ENCODE measurements around the gene TPO. TPM values are rescaled to one million over a fixed set of nuclear protein-coding genes. Genes with fewer than 3 reads are reported as not detected.
"Not testable (repeated sequence)": the region's sequence is repeated elsewhere in the genome, so short reads cannot be mapped to it uniquely, and the experiment has no call there.

TPO gene
- not detected for polyA plus RNA-seq (2013, experiment 1 of 2; ENCODE audit: insufficient read length)
- not detected for polyA plus RNA-seq (2013, experiment 2 of 2; ENCODE audit: insufficient read length)

DNA sequence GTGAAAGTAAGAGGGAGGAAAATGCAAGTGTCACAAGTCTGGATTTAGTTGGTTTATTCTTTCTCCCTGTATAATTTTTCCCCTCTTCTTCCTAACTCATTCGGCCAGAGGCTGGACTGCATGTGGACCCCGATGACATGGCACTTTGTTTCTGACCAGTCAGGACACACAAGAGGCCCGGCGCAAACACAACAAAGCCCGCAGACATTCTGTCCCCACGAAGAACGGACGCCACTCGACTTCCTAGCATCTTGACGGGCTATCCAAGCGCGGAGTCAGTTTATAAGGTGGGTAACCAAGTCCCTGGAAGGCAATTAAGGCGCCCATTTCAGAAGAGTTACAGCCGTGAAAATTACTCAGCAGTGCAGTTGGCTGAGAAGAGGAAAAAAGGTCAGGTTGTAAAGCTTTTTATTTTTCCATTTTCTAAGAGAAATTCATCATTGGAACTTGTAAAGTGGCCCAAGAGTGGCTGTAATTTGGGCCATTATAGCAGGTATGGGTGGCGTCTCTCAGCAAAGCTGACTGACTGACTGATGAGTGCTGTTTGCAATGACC lies at the start of gene TPO:
TSS of gene TPO (plus strand) at position 308 of the 555 bp plus-strand sequence. CDS start 946 bp downstream, outside the sequence.
- no peak for DNase-seq

DNA sequence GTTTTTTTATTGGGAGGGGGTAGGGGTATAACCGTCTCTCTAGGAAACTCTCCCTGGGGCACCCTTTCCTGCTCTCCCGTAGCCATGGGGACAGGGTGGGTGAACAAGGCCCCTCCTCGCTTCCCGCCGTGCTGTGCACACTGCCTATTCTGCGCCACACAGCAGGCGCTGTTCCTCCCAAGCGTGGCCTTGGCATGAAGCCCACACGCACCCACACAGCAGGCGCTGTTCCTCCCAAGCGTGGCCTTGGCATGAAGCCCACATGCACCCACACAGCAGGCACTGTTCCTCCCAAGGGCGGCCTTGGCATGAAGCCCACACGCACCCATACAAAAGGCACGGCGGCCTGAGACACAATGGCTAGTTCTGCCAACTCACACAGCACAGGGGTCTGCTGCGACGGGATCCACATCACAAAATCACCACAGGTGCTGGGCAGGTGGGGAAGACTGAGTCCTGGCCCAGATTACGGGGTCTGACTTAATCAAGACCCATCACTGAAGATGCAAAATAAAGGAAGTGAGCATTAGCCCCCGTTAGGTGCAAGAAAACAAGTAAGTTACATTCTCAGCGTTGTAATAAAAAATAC lies 46.6 kb upstream of the TPO start:
- DNase-seq: no peak

DNA sequence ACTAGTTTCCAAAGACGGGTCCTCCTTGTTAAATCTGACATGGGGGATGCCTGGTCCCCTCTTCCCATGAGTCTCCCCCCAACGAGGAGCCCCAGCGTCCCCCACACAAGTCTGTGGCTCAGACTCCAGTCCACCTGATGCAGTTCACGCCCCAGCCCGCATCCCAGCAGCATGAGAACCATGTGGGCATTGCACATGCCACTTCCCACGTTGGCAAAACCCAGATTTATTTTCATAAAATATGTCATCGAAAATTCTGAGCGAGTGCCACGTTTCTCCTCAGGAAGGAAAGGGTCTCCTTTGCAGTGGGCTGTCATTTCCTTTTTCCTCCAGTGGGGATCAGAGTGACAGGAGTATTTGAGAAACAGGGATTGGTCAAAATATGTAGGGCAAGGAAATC lies 45.7 kb upstream of the TPO start:
- DNase-seq: no peak

DNA sequence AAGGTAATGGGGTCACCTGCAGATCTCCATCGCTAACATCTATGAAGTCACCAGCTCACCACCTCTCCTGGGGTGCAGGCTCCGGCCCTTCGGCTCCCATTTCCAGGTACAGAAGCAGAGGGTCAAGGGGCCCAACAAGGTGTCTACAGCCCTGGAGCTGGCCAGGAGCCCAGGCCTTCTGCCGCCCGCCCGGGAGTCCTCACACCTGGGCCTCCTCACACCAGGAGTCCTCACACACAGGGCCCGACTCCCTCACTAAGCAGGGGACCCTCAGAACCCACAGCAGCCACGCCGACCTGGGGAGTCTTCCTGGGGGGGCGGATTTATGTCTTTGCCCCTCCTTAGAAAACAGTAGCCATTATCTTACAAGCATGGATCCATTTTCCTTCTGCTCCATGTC lies 43.4 kb upstream of the TPO start:
- DNase-seq: no peak

DNA sequence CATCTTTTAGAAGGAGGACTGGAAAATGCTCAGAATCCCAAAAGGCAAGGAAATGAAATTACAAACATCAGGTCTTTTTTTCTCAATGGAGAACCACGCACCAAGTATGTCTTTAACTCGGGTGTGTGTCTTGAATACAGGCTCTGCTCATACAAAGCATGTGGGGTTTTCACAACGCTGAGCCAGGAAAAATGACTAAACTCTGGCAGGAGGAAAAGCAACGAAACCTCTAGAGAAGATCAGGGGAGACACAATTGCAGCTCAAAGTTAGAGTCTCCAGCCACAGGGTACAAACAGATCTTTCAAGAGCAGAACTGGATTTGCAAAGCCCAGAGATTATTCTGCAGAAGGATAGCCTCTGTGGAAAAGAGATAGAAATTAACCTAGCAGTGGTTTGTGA lies 42.8 kb upstream of the TPO start:
- DNase-seq: no peak

DNA sequence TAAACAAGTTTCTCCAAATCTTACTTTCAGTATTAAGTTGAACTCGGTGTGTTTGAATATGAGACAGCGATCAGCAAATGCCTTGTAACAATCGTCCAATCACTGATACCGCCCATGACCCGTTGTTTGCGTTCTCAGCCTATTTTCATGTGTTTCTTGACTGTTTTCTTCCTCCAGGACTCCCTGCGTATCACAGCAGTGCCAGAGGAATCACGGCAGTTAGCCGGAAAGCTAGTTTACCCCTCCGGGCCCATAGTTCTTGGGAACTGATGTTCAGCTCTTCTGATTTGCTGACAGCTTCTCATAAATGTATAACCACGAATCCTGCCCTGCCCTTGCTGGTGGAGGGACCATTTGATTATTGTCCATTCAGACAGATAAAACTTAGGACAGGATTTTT lies 42.2 kb upstream of the TPO start:
- no peak for DNase-seq

DNA sequence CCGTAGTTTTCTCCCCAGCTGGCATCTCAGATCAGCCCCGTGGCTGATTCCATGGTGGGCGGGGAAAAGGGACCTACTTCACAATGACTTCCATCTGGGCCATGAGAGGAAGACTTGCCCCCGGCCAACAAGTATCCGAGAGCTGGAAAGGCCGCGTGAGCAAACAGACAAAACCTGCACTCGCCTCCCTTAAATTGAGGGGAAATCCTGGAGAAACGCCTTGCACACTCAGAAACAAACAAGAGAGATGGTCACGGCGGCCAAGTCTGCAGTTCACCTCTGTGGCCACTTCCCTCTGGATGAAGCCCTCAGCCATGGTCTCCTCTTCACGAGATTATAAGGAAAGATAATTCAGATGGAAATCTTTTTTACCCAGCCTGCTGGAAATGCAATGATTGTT lies 39.4 kb upstream of the TPO start:
- DNase-seq: no peak

DNA sequence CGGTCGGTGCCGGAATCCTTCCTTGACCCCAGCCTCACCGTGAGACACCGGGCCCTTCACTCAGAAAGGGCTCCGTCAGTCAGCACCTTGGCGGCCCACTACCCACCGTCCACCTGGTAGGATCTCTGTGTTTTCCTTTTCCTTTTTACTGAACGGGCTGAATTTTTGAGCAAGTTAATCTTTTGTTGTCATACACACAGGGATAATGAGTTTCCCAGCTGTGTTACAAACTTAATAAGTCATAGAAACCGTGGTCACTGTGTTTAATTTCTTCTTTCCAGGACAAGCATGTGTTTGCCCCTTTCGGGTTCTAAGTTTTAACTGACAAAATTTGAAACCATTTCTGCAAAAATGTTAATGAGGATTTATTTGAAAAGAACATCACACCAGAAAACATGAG lies 39.0 kb upstream of the TPO start:
- DNase-seq: no peak

DNA sequence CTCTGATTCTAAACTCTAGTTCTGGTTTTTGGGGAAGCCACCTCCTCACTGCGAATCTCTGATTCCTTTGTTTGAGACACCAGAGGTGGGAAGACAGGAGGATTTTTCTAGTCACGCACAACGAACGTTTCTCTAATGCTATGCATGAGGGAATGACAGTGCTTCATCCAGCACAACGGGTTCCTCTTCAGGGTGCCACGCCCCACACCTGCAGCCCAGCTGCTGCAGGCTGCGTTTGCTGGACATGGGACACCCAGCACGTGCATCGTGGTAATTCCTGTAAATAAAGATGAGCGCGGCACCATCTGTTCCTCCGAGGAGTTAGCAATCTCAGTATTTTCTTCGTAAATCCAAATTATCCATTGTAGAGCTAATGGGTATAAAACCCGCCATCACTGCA lies 37.5 kb upstream of the TPO start:
- no peak for DNase-seq

DNA sequence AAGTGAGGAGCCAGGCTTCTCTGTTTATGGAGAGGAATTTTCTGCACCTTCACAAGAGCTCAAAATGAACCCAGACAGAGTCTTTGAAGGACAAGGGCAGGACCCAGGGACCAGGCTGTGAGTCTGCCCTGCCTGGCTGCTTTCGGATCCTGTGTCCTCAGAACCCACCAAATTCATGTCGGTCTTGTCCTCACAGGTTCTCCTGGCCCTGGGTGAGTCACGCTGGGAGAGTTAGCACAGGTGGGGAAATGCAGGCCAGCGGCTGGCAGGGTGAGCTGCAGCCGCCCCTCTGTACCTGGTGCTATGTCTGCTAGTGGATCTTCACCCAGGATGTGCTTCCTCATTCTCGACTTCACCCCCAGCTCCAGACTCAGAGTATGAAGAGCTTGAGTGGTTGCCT lies 35.8 kb upstream of the TPO start:
- no peak for DNase-seq

DNA sequence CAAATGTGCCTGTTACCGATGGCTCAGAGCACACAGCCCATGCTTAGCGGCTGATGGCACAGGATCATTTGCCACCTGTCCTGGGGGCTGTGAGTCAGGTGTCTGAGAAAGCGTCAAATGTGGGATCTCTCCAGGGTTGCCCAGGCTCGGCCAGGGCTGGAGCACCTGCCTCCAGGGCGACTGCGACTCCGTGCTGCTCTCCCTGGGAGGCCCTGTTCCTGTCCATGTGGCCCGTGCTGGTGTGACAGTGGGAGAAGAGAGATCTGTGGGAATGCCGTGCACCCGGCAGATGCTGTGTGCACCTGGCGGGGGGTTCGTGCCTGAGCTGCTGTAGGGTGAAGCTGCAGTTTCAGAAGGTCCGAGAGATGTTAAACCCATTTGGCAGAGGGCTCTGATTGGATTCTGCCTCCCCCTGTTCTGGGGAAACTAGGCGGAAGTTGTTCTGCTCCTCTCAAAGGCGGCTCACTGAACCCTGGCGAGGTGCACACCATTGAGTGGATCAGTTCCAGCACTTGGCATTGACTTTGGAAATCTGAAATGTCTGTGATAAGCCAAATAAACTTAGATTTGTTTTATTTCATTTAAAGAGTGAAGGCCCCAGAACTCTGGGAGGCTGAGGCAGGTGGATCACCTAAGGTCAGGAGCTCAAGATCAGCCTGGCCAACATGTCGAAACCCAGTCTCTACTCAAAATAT lies 34.7 kb upstream of the TPO start:
- DNase-seq: no peak

DNA sequence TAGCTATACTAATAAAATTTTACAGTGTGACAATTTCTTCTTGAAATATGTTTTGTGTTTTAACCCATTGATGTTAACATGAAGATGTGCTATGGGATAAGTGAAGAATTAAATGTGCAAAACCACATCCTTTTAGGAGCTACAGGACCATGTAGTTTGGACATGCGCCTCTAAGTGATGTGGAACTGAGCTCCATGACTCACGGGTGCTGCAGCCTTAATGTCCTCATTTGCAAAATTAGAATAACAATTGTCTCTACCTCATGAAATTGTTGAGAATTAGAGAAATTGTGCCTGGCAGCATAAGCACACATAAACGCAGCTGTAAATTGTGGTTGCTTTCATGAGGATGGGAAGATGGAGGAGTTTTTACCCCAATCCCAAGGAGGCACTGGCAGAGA lies 31.6 kb upstream of the TPO start:
- no peak for DNase-seq

DNA sequence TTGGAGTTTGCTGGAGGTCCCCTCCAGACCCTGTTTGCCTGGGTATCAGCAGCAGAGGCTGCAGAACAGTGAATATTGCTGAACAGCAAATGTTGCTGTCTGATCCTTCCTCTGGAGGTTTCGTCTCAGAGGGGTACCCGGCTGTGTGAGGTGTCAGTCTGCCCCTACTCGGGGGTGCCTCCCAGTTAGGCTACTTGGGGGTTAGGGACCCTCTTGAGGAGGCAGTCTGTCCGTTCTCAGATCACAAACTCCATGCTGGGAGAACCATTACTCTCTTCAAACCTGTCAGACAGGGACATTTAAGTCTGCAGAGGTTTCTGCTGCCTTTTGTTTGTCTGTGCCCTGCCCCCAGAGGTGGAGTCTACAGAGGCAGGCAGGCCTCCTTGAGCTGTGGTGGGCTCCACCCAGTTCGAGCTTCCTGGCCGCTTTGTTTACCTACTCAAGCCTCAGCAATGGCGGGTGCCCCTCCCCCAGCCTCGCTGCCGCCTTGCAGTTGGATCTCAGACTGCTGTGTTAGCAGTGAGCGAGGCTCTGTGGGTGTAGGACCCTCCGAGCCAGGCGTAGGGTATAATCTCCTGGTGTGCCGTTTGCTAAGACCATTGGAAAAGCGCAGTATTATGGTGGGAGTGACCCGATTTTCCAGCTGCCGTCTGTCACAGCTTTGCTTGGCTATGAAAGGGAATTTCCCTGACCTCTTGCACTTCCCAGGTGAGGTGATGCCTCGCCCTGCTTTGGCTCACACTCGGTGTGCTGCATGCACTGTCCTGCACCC lies 25.1 kb upstream of the TPO start:
- not testable (repeated sequence) for DNase-seq

DNA sequence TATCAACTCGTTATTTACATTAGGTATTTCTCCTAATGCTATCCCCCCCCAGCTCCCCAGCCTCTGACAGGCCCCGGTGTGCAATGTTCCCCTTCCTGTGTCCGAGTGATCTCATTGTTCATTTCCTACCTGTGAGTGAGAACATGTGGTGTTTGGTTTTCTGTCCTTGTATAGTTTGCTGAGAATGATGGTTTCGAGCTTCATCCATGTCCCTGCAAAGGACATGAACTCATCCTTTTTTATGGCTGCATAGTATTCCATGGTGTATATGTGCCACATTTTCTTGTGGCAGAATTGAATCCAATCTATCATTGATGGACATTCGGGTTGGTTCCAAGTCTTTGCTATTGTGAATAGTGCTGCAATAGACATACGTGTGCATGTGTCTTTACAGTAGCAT lies 23.1 kb upstream of the TPO start:
- DNase-seq: not testable (repeated sequence)

DNA sequence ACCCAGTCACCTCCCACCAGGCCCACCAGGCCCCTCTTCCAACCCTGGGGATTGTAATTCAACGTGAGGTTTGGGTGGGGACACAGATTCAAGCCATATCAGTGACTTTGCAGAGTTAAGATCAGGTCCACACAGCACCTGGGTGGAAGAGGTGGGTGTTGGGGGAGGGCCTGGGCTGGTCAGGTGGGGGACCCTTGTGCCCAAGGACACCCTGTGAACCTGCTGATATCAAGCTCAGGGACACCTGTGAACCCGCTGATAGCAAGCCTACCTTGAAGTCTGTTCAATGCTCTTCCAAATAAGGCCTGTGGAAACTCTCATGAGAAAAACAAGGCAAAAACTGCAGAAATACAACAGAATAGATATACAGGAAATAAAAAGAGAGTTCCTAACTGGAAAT lies 19.9 kb upstream of the TPO start:
- DNase-seq: no peak

DNA sequence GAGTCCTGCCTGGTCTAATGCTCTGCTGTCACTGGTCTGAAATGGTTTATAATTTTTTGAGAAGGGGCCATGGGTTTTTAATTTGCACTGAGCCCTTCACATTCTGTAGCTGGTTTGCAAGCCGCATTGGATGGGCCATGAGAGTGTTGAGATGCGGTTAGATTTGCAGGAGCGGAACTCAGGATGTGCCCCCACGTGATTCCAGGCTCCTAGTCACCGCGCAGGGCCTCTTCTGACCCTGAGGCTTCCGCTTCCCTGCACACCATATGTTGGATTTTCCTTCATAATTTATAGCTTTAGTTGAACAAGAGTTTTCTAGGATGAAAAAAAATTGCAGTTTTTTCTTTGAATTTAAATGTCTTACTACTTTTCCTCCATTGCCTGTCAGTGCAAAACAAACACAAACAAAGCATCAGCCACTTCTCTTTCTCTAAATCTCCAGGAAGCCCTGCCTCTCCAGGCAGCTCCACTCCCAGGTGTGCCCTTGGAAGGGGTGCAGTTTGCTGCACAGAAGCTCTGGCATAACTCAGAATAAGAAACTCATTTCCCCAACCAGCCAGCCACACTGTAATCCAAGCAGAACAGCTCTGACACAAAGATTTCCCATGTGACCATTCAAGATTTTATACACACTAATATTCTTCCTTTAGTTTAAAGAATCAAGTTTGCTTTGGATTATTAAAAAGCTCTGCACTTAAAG lies 18.4 kb upstream of the TPO start:
- no peak for DNase-seq

DNA sequence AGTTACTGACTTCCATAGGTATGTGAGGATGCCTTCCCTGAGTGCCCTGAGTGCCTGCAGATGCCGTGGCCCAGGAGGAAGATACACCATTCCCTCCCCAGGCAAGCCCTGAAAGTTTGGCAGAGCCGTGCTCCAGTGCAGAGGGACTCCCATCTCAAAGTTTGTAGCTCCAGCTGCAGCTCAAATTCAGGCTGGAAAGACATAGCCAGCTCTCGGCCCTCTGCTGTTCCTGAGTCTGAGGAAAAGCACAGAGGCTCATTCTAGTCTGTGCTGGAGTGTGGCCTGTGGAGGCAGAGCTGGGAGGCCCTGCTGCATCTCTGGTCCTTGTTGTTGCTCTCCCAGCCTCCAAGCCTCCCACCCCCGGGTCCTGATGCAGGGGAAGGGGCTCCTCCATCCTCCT lies 15.9 kb upstream of the TPO start:
- DNase-seq: no peak

DNA sequence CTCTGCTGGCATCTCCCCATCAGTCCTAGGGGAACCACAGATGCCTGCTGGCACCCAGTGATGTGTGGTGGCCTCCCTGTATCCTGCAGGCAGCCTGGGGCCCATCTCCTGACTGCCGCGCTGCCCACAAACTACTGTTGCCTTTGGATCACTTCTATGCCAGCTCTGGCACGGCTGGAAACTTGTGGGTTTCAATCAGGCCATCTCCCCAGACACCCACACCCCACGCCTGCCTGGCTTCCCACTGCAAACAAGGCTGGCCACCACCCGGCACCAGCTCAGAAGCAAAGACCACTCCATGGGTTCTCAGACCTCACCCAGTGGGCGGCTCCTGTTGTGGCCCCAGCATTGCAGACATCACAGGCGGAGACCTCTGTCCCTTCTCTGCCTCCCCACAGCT lies 15.1 kb upstream of the TPO start:
- DNase-seq: no peak

DNA sequence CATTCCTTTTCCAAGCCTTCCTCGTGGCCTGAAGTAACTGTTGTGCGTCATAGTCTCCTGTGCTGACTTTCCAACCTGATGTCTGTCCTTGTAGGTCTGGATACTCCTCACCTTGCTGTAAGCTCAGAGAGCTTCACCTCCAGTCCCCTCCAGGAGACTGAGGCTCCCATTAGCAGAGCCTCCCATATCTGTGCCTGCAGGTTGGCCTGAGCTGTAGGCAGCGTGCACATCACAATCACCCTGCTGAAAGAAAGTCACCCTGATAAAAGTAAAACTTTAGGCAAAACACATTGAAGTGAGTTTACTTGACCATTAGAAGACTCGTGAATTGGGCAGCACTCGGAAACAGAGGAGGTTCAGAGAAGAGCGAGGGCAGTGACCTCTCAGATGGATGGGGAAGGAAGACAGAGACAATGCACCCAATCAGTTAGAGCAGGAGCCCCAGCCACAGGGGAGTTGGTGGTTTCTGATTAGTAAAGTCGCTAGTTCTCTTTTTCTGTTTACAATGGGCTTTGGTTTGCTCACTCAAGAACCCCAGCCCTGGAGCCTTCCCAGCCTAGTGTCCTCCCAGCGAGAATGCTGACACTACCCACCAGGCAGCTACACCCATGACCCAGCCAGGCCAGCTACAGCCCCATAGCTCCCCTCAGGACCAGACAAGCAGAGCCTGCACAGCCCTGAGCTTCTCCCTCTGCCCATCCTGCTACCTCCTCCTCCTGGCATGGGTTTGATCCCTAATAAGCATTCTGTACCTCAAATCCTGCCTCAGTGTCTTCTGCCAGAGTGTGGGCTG lies 12.1 kb upstream of the TPO start:
- DNase-seq: no peak

DNA sequence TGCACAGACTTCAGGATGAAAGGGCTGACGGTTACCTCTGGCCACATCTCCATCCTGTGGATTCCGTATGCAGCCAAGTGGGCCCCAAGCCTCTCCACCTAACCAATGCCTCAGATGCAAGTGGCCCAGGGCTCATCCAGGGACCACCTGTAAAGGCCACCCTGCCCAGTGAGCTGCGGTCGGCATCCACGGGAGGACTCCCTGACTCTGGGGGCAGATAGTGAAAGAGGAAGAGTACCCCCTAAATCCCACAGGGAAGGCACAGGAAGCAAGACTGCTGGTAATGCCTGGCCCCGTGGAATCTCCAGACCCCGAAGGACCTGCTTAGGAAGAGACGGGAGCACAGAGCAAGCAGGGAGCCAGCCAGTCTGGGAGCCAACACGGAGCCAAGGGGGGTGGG lies 11.2 kb upstream of the TPO start:
- DNase-seq: no peak

DNA sequence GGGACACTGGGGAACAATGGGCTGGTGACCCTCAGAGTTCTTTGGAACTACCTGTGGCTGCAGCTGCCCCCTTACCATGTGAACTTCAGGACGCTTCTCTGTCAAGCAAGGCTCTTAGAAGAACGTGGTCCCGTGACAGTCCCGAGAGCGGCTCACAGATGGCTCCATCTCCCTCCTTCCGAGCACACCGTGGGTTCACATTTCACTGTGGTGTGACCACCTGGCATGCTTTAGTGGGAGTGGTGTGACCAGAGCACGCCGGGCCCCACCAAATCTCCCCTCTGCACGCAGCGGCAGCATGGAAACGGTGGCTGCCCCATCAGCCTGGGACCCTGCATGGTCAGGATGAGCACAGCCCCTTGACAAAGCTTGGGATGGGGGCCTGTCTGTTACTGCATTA lies 9.7 kb upstream of the TPO start:
- no peak for DNase-seq

DNA sequence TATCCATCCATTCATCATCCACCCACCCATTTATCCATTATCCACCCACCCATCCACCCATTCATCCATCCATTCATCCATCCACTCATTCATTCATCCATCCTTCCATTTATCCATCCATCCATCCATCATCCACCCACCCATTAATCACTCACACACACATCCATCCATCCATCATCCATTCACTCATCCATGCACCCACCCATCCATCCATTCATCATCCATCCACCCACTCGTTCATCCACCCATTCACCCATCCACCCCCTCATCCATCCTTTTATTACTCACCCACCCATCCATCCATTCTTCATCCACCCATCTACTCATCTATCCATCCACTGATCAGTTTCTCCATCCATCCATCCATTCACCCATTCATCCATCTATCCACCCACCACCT lies 8.1 kb upstream of the TPO start:
- no peak for DNase-seq

Data from fibroblast of skin of back (primary cell).